HEK293 (cell line): Measurements from ENCODE around the gene ACP4.
"Not testable (repeated sequence)": the region's sequence is repeated elsewhere in the genome, so short reads cannot be mapped to it uniquely, and the experiment has no call there.

Experiments used
- CTCF ChIP-seq: fragments of 450-650 bp; formaldehyde crosslinking; IDR thresholded peaks from 2 replicates; pipeline ENCODE4 v1.5.1; 2016; ENCODE audit warnings: missing biosample characterization, missing genetic modification characterization
- KLF9 ChIP-seq: fragments of 450-650 bp; formaldehyde crosslinking; IDR thresholded peaks from 2 replicates; pipeline ENCODE4 v1.5.1; 2016; ENCODE audit warnings: missing biosample characterization, missing genetic modification characterization, low read depth
- ZBTB48 ChIP-seq: fragments of 450-650 bp; formaldehyde crosslinking; IDR thresholded peaks from 2 replicates; pipeline ENCODE4 v1.5.1; 2016; ENCODE audit warnings: missing biosample characterization, missing genetic modification characterization
- ZNF239 ChIP-seq: fragments of 450-650 bp; formaldehyde crosslinking; IDR thresholded peaks from 2 replicates; pipeline ENCODE4 v1.5.1; 2016; ENCODE audit warnings: missing biosample characterization, missing genetic modification characterization
- ZNF274 ChIP-seq, 2 experiments: fragments of 200-500 bp in 1 of 2; fragments of 450-650 bp in 1 of 2; sonication (Bioruptor generic) in 1 of 2; formaldehyde crosslinking in 1 of 2; IDR thresholded peaks; 2 replicates each; pipeline versions ENCODE4 v1.5.1 to v1.6.1; 2014 to 2016; ENCODE audit warnings: borderline replicate concordance in 1 of 2, inconsistent platforms in 1 of 2, low read length in 1 of 2, missing biosample characterization in 1 of 2, missing genetic modification characterization in 1 of 2
- ZNF580 ChIP-seq: fragments of 450-650 bp; formaldehyde crosslinking; IDR thresholded peaks from 2 replicates; pipeline ENCODE4 v1.5.1; 2016; ENCODE audit warnings: missing biosample characterization, missing genetic modification characterization

GRCh38 chr19:50811622-50812238, 21.5 kb downstream of the ACP4 start:
- not testable (repeated sequence) for TF ChIP-seq CTCF (tag by site-specific recombination); ZNF239 (tag by site-specific recombination); ZBTB48; ZNF274 (IDR thresholded peaks at IDR 0.05; ENCODE audit: low read length); ZNF274 (tag by site-specific recombination; IDR thresholded peaks at IDR 0.05; ENCODE audit: borderline replicate concordance); KLF9 (tag by site-specific recombination); ZNF580 (tag by site-specific recombination)
